ENCODE measurements around the gene DYNC1I1. TPM values are rescaled to one million over a fixed set of nuclear protein-coding genes. Genes with fewer than 3 reads are reported as not detected.

Gene DYNC1I1
- polyA plus RNA-seq, 1 donor from 2014 or later = 28.9 TPM

DNA sequence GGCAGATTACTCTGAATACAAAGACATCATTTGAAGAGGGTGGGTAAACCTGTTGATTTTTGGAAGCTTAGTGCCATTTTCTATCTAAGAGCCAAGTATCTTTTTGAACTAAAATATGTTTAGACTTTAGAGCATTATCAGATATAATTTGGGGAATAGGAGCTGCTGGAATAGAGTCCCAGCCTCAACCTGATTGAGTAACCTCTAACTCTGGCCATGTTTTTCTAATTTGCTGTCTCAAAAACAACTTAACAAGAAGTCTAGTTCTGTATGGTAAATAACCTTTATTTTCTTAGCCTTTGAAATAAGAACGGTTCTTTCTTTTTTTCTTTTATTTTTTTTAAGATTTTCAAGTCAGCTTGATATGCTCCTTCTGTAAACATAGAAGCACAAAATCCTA lies 224.5 kb downstream of the DYNC1I1 start:
- Histone ChIP-seq H3K36me3 (ENCODE audit: insufficient read depth, low read length) (no peaks in the 10 kb centered on the region), H3K27ac (ENCODE audit: low read length) (no peak overlapping the region), H4K20me1 (ENCODE audit: insufficient read depth) (no peaks in the 10 kb centered on the region), H3K4me3 (ENCODE audit: low read length) (no peak overlapping the region), H3F3A (ENCODE audit: insufficient read depth, low read length, poor library complexity, severe bottlenecking) (no peaks in the 10 kb centered on the region), H3K4me2 (ENCODE audit: low read length) (no peak overlapping the region), H3K9ac (ENCODE audit: low read length) (no peak overlapping the region), H3K27me3 (ENCODE audit: insufficient read depth, low read depth, low read length) (no peaks in the 10 kb centered on the region), H2AFZ (ENCODE audit: low read depth, low read length) (no peak overlapping the region), H3K9me3 (ENCODE audit: low read length) (no peaks in the 10 kb centered on the region), H3K9me2 (ENCODE audit: insufficient read depth, low read length) (no peaks in the 10 kb centered on the region), H3K79me2 (replicated peaks; ENCODE audit: insufficient read depth, low read length) (no peaks in the 10 kb centered on the region)
- TF ChIP-seq EP300 (conservative IDR thresholded peaks at IDR 0.05; ENCODE audit: poor library complexity, severe bottlenecking) (no peak), POLR2AphosphoS5 (IDR thresholded peaks at IDR 0.05) (no peak), SMC3 (conservative IDR thresholded peaks at IDR 0.05; ENCODE audit: poor library complexity) (no peak), RAD21 (conservative IDR thresholded peaks at IDR 0.05) (no peak), MXI1 (conservative IDR thresholded peaks at IDR 0.05; ENCODE audit: poor library complexity, severe bottlenecking) (no peak)
- TF ChIP-seq, protein P1, sequence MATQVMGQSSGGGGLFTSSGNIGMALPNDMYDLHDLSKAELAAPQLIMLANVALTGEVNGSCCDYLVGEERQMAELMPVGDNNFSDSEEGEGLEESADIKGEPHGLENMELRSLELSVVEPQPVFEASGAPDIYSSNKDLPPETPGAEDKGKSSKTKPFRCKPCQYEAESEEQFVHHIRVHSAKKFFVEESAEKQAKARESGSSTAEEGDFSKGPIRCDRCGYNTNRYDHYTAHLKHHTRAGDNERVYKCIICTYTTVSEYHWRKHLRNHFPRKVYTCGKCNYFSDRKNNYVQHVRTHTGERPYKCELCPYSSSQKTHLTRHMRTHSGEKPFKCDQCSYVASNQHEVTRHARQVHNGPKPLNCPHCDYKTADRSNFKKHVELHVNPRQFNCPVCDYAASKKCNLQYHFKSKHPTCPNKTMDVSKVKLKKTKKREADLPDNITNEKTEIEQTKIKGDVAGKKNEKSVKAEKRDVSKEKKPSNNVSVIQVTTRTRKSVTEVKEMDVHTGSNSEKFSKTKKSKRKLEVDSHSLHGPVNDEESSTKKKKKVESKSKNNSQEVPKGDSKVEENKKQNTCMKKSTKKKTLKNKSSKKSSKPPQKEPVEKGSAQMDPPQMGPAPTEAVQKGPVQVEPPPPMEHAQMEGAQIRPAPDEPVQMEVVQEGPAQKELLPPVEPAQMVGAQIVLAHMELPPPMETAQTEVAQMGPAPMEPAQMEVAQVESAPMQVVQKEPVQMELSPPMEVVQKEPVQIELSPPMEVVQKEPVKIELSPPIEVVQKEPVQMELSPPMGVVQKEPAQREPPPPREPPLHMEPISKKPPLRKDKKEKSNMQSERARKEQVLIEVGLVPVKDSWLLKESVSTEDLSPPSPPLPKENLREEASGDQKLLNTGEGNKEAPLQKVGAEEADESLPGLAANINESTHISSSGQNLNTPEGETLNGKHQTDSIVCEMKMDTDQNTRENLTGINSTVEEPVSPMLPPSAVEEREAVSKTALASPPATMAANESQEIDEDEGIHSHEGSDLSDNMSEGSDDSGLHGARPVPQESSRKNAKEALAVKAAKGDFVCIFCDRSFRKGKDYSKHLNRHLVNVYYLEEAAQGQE (IDR thresholded peaks at IDR 0.05; ENCODE audit: borderline replicate concordance) = no peak

DNA sequence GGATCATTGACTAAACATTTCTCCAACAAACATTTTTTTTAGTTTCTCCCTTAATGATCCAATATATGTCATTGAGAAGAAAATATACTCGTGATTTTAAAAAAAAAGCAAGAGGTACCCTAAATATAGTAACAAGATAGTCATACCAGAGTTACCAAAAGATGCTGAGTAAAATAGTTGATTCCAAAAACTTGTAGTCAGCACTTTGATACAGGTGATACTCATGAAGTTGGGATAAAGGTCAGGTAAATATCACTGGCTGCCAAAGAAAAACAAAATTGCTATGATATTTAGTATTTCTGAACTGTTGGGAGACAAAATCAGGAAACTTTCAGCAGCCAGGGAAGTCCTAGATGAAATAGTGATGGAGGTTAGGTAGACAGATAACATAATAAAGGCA lies 225.3 kb downstream of the DYNC1I1 start:
- no peaks in the 10 kb centered on the region for H3K36me3 ChIP-seq (ENCODE audit: insufficient read depth, low read length)
- no peaks in the 10 kb centered on the region for H3F3A ChIP-seq (ENCODE audit: insufficient read depth, low read length, poor library complexity, severe bottlenecking)
- H3K27me3 ChIP-seq (ENCODE audit: insufficient read depth, low read depth, low read length) = no peaks in the 10 kb centered on the region
- no peak for TF ChIP-seq TAF1 (IDR thresholded peaks at IDR 0.05; ENCODE audit: low read depth)
- TF ChIP-seq EZH2 (IDR thresholded peaks at IDR 0.05; ENCODE audit: borderline replicate concordance, insufficient read depth, low read length, poor library complexity, severe bottlenecking) = no peak
- TF ChIP-seq SMC3 (conservative IDR thresholded peaks at IDR 0.05; ENCODE audit: poor library complexity) = no peak
- TF ChIP-seq MXI1 (conservative IDR thresholded peaks at IDR 0.05; ENCODE audit: poor library complexity, severe bottlenecking) = no peak
- TF ChIP-seq CTCF (IDR thresholded peaks at IDR 0.05; ENCODE audit: poor library complexity, severe bottlenecking) = no peak
- no peak for TF ChIP-seq POLR2AphosphoS5 (IDR thresholded peaks at IDR 0.05)
- TF ChIP-seq EP300 (conservative IDR thresholded peaks at IDR 0.05; ENCODE audit: poor library complexity, severe bottlenecking) = no peak
- TF ChIP-seq, protein P1 (IDR thresholded peaks at IDR 0.05; ENCODE audit: borderline replicate concordance) = no peak
- no peak for TF ChIP-seq RAD21 (conservative IDR thresholded peaks at IDR 0.05)
- H3K9me2 ChIP-seq (ENCODE audit: insufficient read depth, low read length) = no peaks in the 10 kb centered on the region
- H3K9me3 ChIP-seq (ENCODE audit: low read length) = no peaks in the 10 kb centered on the region
- no peak overlapping the region for H3K27ac ChIP-seq (ENCODE audit: low read length)
- no peaks in the 10 kb centered on the region for H3K79me2 ChIP-seq (replicated peaks; ENCODE audit: insufficient read depth, low read length)
- H3K9ac ChIP-seq (ENCODE audit: low read length) = no peak overlapping the region
- no peak overlapping the region for H3K4me2 ChIP-seq (ENCODE audit: low read length)
- H2AFZ ChIP-seq (ENCODE audit: low read depth, low read length) = no peak overlapping the region
- H4K20me1 ChIP-seq (ENCODE audit: insufficient read depth) = no peaks in the 10 kb centered on the region
- H3K4me3 ChIP-seq (ENCODE audit: low read length) = no peak overlapping the region

Measured in neural cell (in vitro differentiated cells).